Articular chondrocyte of knee joint (primary cell): ENCODE measurements around the gene KYNU. TPM values are rescaled to one million over a fixed set of nuclear protein-coding genes. Genes with fewer than 3 reads are reported as not detected.

ENCODE experiments used
- small RNA-seq: library from RNA; depleted of rRNA; stranded (forward); fragments of <200 nt; gene quantifications from one replicate; pipeline ENCODE3, GENCODE V24; 2012
- total RNA-seq: library from RNA; depleted of rRNA; stranded (reverse); fragments of >200 nt; gene quantifications from 2 replicates; pipeline ENCODE4 v1.2.3, GENCODE V29; 2012

The KYNU gene
- total RNA-seq = 8.8 and 26.7 TPM in 2 replicates

DNA sequence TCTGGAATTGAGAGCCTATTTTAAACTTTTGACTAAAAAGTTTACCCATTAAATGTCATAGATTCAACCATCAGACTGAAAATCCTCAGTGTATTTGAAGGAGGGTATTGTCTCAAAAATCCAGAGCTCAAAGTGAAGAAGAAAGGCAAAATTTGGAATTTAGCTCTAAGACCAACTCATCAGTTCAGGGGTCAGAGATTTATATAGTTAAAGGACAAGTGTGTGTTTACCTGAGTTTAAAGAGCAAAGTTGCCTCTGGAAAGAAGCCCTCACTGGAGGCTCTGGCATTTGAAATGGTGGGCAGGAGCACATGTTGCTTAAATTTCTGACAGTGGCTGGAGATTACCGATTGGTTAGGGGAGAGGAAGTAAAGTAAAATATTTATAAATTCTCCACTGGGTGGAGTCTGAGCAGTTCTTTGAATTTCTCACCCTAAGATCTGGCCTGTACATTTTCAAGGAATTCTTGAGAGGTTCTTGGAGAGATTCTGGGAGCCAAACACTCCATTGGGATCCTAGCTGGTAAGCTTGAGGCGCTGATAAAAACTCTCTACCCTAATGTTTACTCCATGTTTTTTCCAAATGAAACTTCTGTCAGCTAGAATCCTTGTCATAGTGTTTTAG is at the start of gene KYNU:
TSS of gene KYNU (plus strand) at position 449 of the 623 bp plus-strand sequence. CDS start 7,704 bp downstream, outside the sequence.

Small RNA genes lying within 50 kb of the gene (small RNA-seq; reads per million reads assigned to genes)
- not detected for gene MTND4LP12
